Transverse colon (tissue), 4 donors: ENCODE measurements around the gene ABHD12.

Experiments
- CTCF ChIP-seq, 5 experiments: fragments of 200-600 bp in 3 of 5; fragments of 450-650 bp in 2 of 5; sonication (generic) in 3 of 5; IDR thresholded peaks; 1 replicate in 2 of 5; 2 replicates in 3 of 5; pipeline ENCODE4 v1.5.1; 2016 to 2017; ENCODE audit warnings: antibody characterized with exemption in 5 of 5, inconsistent platforms in 3 of 5, mild to moderate bottlenecking in 2 of 5, moderate library complexity in 1 of 5
- POLR2AphosphoS5 ChIP-seq, 3 donors: sonication (generic); formaldehyde crosslinking; IDR thresholded peaks; one replicate each; pipeline ENCODE4 v1.6.1; 2016; ENCODE audit warnings: antibody characterized with exemption in 3 of 3

GRCh38 chr20:25376886-25377285 is 13.7 kb downstream of the ABHD12 start:
- TF ChIP-seq CTCF (IDR thresholded peaks at IDR 0.05) (no peak), POLR2AphosphoS5 (IDR thresholded peaks at IDR 0.05) (no peak)
